Body of pancreas (tissue), 4 donors: ENCODE data around the gene HLA-DMB. TPM values are rescaled to one million over a fixed set of nuclear protein-coding genes. Genes with fewer than 3 reads are reported as not detected.

Source experiments
- ATAC-seq: fragments of 150-250 bp; one replicate; pipeline ENCODE4 v1.9.1; 2016
- DNase-seq, 4 donors: peaks; one replicate each; pipeline ENCODE4 v3.0.0-alpha.2; 2019
- H3K27ac ChIP-seq, 4 donors: fragments of 200-600 bp; sonication (generic); 1 replicate in 3 of 4; 2 replicates in 1 of 4; pipeline versions ENCODE4 v1.5.1 to v1.6.1; 2016 to 2019; ENCODE audit warnings: mild to moderate bottlenecking in 1 of 4, mixed read lengths in 1 of 4, moderate library complexity in 1 of 4
- H3K27me3 ChIP-seq, 2 donors: fragments of 200-600 bp; sonication (generic); one replicate each; pipeline ENCODE4 v1.6.0; 2016; ENCODE audit warnings: mild to moderate bottlenecking in 1 of 2
- H3K36me3 ChIP-seq, 2 donors: fragments of 200-600 bp; sonication (generic); replicated peaks in 1 of 2; 2 replicates each; pipeline ENCODE4 v1.5.1; 2016; ENCODE audit warnings: low read depth in 2 of 2; ENCODE audit not compliant: insufficient read depth in 1 of 2
- H3K4me1 ChIP-seq: fragments of 200-600 bp; sonication (generic); one replicate; pipeline ENCODE4 v1.6.0; 2016
- H3K4me3 ChIP-seq, 2 donors: fragments of 200-600 bp; sonication (generic); 1 replicate in 1 of 2; 2 replicates in 1 of 2; pipeline ENCODE4 v1.5.1; 2016 to 2019
- H3K9me3 ChIP-seq, 3 donors: fragments of 200-600 bp; sonication (generic); 1 replicate in 2 of 3; 2 replicates in 1 of 3; pipeline ENCODE4 v1.5.1; 2016
- POLR2A ChIP-seq, 3 donors: fragments of 450-650 bp; IDR thresholded peaks; one replicate each; pipeline ENCODE4 v1.6.1; 2016; ENCODE audit warnings: antibody characterized with exemption in 3 of 3, mild to moderate bottlenecking in 2 of 3
- WGBS, 2 donors: methylation state at CpG; one replicate each; pipeline ENCODE4 v1.1.5; 2017; 5-methylcytosine and 5-hydroxymethylcytosine counted together
- intact Hi-C: fragments of 100-400 bp; cut with DNase I; formaldehyde crosslinking; loops from one replicate; pipeline ENCODE4 v1.15.1; 2023
- small RNA-seq: library from RNA; depleted of rRNA; stranded (forward); fragments of <200 nt; gene quantifications from one replicate; pipeline ENCODE3, GENCODE V24; 2016
- total RNA-seq, 2 donors: library from RNA; depleted of rRNA; stranded (reverse); fragments of >200 nt; gene quantifications; one replicate each; pipeline ENCODE4 v1.1.0, GENCODE V29; 2016
- TF ChIP-seq, protein P1 (sequence below), 7 experiments: fragments of 450-650 bp in 4 of 7; fragments of 200-600 bp in 3 of 7; sonication (generic) in 3 of 7; IDR thresholded peaks; one replicate each; pipeline ENCODE4 v1.5.1; 2016 to 2019; ENCODE audit warnings: antibody characterized with exemption in 7 of 7

Gene HLA-DMB
- total RNA-seq, 2 donors from 2014 or later: 3.0 to 14.3 TPM

DNA sequence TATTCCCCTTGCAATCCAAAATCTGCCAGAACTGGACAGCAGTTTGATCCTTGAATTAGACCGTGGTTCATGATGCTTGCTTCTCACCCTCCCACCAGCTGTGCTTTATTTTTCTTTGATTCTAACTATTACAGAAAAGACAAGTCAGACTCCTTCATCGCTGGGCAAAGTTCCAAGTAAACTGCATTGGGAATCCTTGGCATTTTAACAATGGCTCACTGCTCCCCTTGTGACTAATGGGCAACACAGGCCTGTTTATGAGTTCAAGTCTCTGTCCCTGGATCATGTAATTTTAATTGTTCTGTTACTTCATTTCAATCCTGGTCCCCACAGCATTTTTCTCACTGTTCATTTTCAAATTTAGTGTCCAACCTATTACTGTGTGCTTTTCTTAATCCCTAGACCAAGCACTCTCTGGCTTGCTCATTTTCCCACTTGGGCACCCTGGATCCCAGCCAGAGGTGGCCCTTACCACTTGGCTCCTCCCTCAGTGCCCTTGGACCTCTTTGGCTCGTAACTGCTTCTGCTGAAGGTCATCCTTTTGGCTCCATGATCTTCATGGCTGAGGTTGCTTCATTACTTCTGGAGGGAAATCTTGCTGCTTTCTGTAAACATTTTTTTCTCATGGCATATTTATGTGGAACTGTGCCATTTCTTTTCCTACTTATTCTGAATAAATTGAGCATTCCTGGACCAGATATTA lies 54.0 kb downstream of the HLA-DMB start:
- no peaks in the 10 kb centered on the region for H3K9me3 ChIP-seq
- WGBS, 2 donors: 34 to 39% methylated on average over 3 of the region's 3 CpGs
- no peak for TF ChIP-seq POLR2A (IDR thresholded peaks at IDR 0.05)
- TF ChIP-seq, protein P1, sequence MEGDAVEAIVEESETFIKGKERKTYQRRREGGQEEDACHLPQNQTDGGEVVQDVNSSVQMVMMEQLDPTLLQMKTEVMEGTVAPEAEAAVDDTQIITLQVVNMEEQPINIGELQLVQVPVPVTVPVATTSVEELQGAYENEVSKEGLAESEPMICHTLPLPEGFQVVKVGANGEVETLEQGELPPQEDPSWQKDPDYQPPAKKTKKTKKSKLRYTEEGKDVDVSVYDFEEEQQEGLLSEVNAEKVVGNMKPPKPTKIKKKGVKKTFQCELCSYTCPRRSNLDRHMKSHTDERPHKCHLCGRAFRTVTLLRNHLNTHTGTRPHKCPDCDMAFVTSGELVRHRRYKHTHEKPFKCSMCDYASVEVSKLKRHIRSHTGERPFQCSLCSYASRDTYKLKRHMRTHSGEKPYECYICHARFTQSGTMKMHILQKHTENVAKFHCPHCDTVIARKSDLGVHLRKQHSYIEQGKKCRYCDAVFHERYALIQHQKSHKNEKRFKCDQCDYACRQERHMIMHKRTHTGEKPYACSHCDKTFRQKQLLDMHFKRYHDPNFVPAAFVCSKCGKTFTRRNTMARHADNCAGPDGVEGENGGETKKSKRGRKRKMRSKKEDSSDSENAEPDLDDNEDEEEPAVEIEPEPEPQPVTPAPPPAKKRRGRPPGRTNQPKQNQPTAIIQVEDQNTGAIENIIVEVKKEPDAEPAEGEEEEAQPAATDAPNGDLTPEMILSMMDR (IDR thresholded peaks at IDR 0.05): no peak
- intact Hi-C loops: loop anchor here (5.0 to 10.0 kb wide), 2 partner anchors 60 to 98 kb away; no protein-coding TSS in a partner anchor
- H3K4me1 ChIP-seq: peaks cover 9% of the 10 kb centered on the region
- H3K36me3 ChIP-seq: no peaks in the 10 kb centered on the region
- no peak for ATAC-seq
- peak; percentile 34 to 61 (median 46) for DNase-seq
- H3K4me3 ChIP-seq: no peak overlapping the region
- H3K27ac ChIP-seq: peak overlapping the region in 1 of 4 donors; percentile 27
- H3K27me3 ChIP-seq: no peaks in the 10 kb centered on the region

DNA sequence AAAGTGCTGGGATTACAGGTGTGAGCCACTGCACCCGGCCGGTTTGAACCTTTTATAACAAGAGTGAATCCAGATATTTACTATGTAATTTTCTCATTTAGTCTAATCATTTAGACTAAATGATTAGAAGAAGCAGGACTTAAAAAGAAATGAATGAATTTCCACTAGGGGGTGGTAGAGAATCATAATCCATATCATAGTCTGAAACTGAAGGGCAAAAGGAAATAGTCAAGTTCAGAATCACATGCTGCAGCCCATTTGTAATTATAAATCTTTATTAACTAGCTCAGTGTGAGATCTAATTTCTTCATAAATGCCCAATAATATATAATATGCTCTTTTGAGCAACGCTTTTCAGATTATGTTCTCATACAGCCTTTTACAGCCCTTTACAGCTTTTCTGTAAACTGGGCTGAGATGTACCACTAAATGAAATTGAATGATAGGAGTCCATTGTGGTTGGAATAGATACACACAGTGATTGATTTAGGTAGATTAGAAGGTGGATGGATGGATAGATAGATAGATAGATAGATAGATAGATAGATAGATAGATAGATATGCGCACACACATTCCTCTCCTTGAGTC lies 55.0 kb downstream of the HLA-DMB start:
- DNase-seq (no peak), ATAC-seq (peak; percentile 79)
- peaks cover 9% of the 10 kb centered on the region for H3K4me1 ChIP-seq
- H3K9me3 ChIP-seq: no peaks in the 10 kb centered on the region
- H3K36me3 ChIP-seq: no peaks in the 10 kb centered on the region
- intact Hi-C loops: loop anchor here (5.0 to 10.0 kb wide), 2 partner anchors 62 to 99 kb away; no protein-coding TSS in a partner anchor
- WGBS, 2 donors: 28 to 35% methylated on average over 4 of the region's 4 CpGs
- TF ChIP-seq POLR2A (IDR thresholded peaks at IDR 0.05): no peak
- TF ChIP-seq, protein P1 (IDR thresholded peaks at IDR 0.05): peak; percentile 28 to 88 (median 76)
- H3K27ac ChIP-seq: no peak overlapping the region
- H3K4me3 ChIP-seq: no peak overlapping the region
- no peaks in the 10 kb centered on the region for H3K27me3 ChIP-seq

Small RNA genes within 50 kb of the gene (small RNA-seq; reads per million reads assigned to genes)
- gene HLA-Z: not detected

Other genes starting within 250 kb of the HLA-DMB start
- gene HLA-DQA2, start 199.6 kb downstream of the HLA-DMB start, total RNA-seq: not detected
- gene HLA-DQB2, start 177.5 kb downstream of the HLA-DMB start, total RNA-seq: not detected
- not detected for gene HLA-DOB, start 124.0 kb downstream of the HLA-DMB start, total RNA-seq
- 10 to 100 TPM in 1 of 2 donors, 1 to 10 TPM in 1; 5.2 to 13.8 TPM for gene TAP2, start 102.3 kb downstream of the HLA-DMB start, total RNA-seq
- 10 to 100 TPM in 1 of 2 donors, 1 to 10 TPM in 1; 9.9 to 24.1 TPM for gene PSMB8, start 97.0 kb downstream of the HLA-DMB start, total RNA-seq
- 10 to 100 TPM in 1 of 2 donors, 1 to 10 TPM in 1; 7.9 to 12.2 TPM for gene TAP1, start 87.3 kb downstream of the HLA-DMB start, total RNA-seq
- gene PSMB9, start 86.8 kb downstream of the HLA-DMB start, total RNA-seq: 10 to 100 TPM in 1 of 2 donors, 1 to 10 TPM in 1; 4.6 to 14.5 TPM
- gene HLA-DMA, start 12.1 kb upstream of the HLA-DMB start, total RNA-seq: 10 to 100 TPM; 15.8 to 26.7 TPM
- gene BRD2, start 27.6 kb upstream of the HLA-DMB start, total RNA-seq: 100 to 1,000 TPM in 1 of 2 donors, 10 to 100 TPM in 1; 99.1 to 171 TPM
- 10 to 100 TPM in 1 of 2 donors, 1 to 10 TPM in 1; 2.0 to 83.3 TPM for gene HLA-DOA, start 68.6 kb upstream of the HLA-DMB start, total RNA-seq
- 10 to 100 TPM; 10.5 to 81.7 TPM for gene HLA-DPA1, start 132.6 kb upstream of the HLA-DMB start, total RNA-seq
- 10 to 100 TPM; 41.2 to 52.4 TPM for gene HLA-DPB1, start 135.0 kb upstream of the HLA-DMB start, total RNA-seq